ENCODE measurements around the gene ZNF587. TPM values are rescaled to one million over a fixed set of nuclear protein-coding genes. Genes with fewer than 3 reads are reported as not detected.

The ZNF587 gene
- total and polyA plus RNA-seq, 2 of the 8 experiments (the other 6 are each of a cell fraction or from before 2014, with no cell fraction given) = 18.1 to 42.1 TPM

- Histone ChIP-seq H3K4me2 (ENCODE audit: insufficient read depth in 1 of 2, low read depth in 2 of 2, low read length in 2 of 2) (no peak overlapping the region), H3K23ac (ENCODE audit: insufficient read length) (no peak overlapping the region), H2AK5ac (ENCODE audit: low read depth, low read length) (no peak overlapping the region), H3K27ac (ENCODE audit: low read depth, low read length) (no peak overlapping the region), H3K9me3 (ENCODE audit: insufficient read depth in 2 of 2, low read depth in 1 of 2, low read length in 1 of 2) (no peaks in the 10 kb centered on the region), H4K8ac (ENCODE audit: extremely low read depth, insufficient read depth, low read length) (no peak overlapping the region), H3K4me3 (ENCODE audit: extremely low read depth in 1 of 4, insufficient read depth in 2 of 4, low read depth in 3 of 4, low read length in 4 of 4) (no peak overlapping the region), H2BK20ac (ENCODE audit: low read length) (no peak overlapping the region), H2BK5ac (ENCODE audit: low read depth, low read length) (no peak overlapping the region), H3K4me1 (replicated peaks in 1 of 4; ENCODE audit: control insufficient read depth in 3 of 4, insufficient read depth in 4 of 4, low read length in 3 of 4) (peaks cover 0 to 4% (median 1%) of the 10 kb centered on the region in 4 experiments; a peak in 3 of 7 replicates), H3K79me2 (ENCODE audit: control insufficient read depth in 1 of 2, insufficient read depth in 2 of 2, low read length in 2 of 2) (peaks cover 0 to 8% of the 10 kb centered on the region in 2 experiments; a peak in 2 of 4 replicates), H2BK120ac (replicated peaks; ENCODE audit: low read depth, low read length) (no peak overlapping the region), H3K14ac (ENCODE audit: insufficient read length) (no peak overlapping the region), H2BK15ac (ENCODE audit: low read length) (no peak overlapping the region), H3K56ac (replicated peaks; ENCODE audit: insufficient read length, low read depth, low read length) (no peak overlapping the region), H2BK12ac (ENCODE audit: low read depth, low read length) (no peak overlapping the region), H3K27me3 (replicated peaks in 1 of 4; ENCODE audit: control insufficient read depth in 3 of 4, extremely low read depth in 1 of 4, insufficient read depth in 3 of 4, low read length in 3 of 4) (no peaks in the 10 kb centered on the region), H3K9ac (replicated peaks in 1 of 4; ENCODE audit: extremely low read depth in 1 of 4, low read depth in 3 of 4, low read length in 3 of 4) (no peak overlapping the region), H3K23me2 (ENCODE audit: low read depth, low read length) (peaks cover 4% of the 10 kb centered on the region), H4K20me1 (replicated peaks in 1 of 2; ENCODE audit: control insufficient read depth in 1 of 2, insufficient read depth in 2 of 2, low read length in 2 of 2) (peaks cover 0 to 8% of the 10 kb centered on the region in 2 experiments), H3K4ac (replicated peaks; ENCODE audit: insufficient read length, low read depth, low read length) (no peak overlapping the region), H4K91ac (replicated peaks; ENCODE audit: insufficient read length, low read length) (no peak overlapping the region), H3K18ac (ENCODE audit: extremely low read depth, low read length) (no peak overlapping the region), H4K5ac (ENCODE audit: insufficient read length, low read depth, low read length) (no peak overlapping the region), H2AFZ (ENCODE audit: low read length) (no peak overlapping the region), H3K36me3 (ENCODE audit: control insufficient read depth in 2 of 4, insufficient read depth in 4 of 4, low read length in 3 of 4) (peaks cover 2 to 24% (median 17%) of the 10 kb centered on the region in 4 experiments; a peak in 7 of 8 replicates), H3K79me1 (ENCODE audit: low read depth, low read length) (0 out of 2 replicates have a peak, but pooled peaks cover 2% of the 10 kb centered on the region)
- no peak for DNase-seq (ENCODE audit: low read depth in 1 of 2, low spot score in 2 of 2)
- no peak for TF ChIP-seq POLR2AphosphoS5 (IDR thresholded peaks at IDR 0.05; ENCODE audit: low read depth, low read length)
- TF ChIP-seq SRF (IDR thresholded peaks at IDR 0.05; ENCODE audit: low read depth, low read length) = no peak
- TF ChIP-seq MAX (IDR thresholded peaks at IDR 0.05) = no peak
- no peak for TF ChIP-seq PHF8 (conservative IDR thresholded peaks at IDR 0.05; ENCODE audit: low read depth, low read length)
- no peak for TF ChIP-seq KDM1A (IDR thresholded peaks at IDR 0.05; ENCODE audit: borderline replicate concordance, low read length)
- no peak for TF ChIP-seq JUN (IDR thresholded peaks at IDR 0.05; ENCODE audit: low read depth, low read length)
- no peak for TF ChIP-seq SP2 (IDR thresholded peaks at IDR 0.05; ENCODE audit: low read length)
- TF ChIP-seq FOSL1 (IDR thresholded peaks at IDR 0.05; ENCODE audit: insufficient read depth, low read depth, low read length) = no peak
- ChIA-PET POLR2A (ENCODE audit: partially characterized antibody) (interaction anchor here (1.1 to 3.5 kb wide), 3 partner anchors 7 to 18 kb away, joined by 4 to 36 read pairs (median 5); partner anchors contain the start of gene ZNF587B), CTCF (ENCODE audit: partially characterized antibody) (no interaction called here)
- 96% methylated on average over 3 of the region's 3 CpGs; no CpG with 5 or more reads in 1 of the 2 experiments for WGBS, 2 experiments (ENCODE audit: extremely low coverage in 1 of 2, insufficient coverage in 1 of 2, insufficient read length in 1 of 2, insufficient replicate concordance in 2 of 2, low coverage in 1 of 2, low lambda C conversion rate in 2 of 2, missing lambda C conversion rate in 1 of 2)
- FAIRE-seq = no peak
Measured at GRCh38 chr19:57812226-57812625, 37.4 kb upstream of the ZNF587 start.

Data from H1 (cell line).